A673 (cell line): ENCODE measurements around the gene SULT1A2. TPM values are rescaled to one million over a fixed set of nuclear protein-coding genes. Genes with fewer than 3 reads are reported as not detected.
"Not testable (repeated sequence)": the region's sequence is repeated elsewhere in the genome, so short reads cannot be mapped to it uniquely, and the experiment has no call there.

ENCODE experiments used
- BruUV-seq: library from RNA; stranded (reverse); fragments of 400-500 nt; replicated peaks from 2 replicates; lab custom pipeline; 2021; lab: Mats Ljungman, UMichigan
- CTCF ChIA-PET: fragments of 300-600 bp; sonication (Branson Sonifier 250); formaldehyde crosslinking; loops from one replicate; lab custom pipeline; 2022; ENCODE audit warnings: antibody characterized with exemption; lab: Charles Lee
- POLR2A ChIA-PET: fragments of 300-600 bp; sonication (Branson Sonifier 250); formaldehyde crosslinking; loops from one replicate; lab custom pipeline; 2022; ENCODE audit warnings: antibody characterized with exemption; ENCODE audit not compliant: low non-redundant PET; lab: Charles Lee
- DNase-seq: peaks from one replicate; pipeline ENCODE4 v3.0.0-alpha.2; 2015; ENCODE audit warnings: low spot score
- H3K27ac ChIP-seq: fragments of 200-600 bp; sonication (generic); 2 replicates; pipeline ENCODE4 v1.5.1; 2016; ENCODE audit warnings: mixed run types, low read depth, mild to moderate bottlenecking, mixed read lengths, antibody characterized with exemption, low read length; ENCODE audit not compliant: poor library complexity, severe bottlenecking
- H3K27me3 ChIP-seq: fragments of 200-600 bp; sonication (generic); replicated peaks from 2 replicates; pipeline ENCODE4 v1.6.1; 2017; ENCODE audit warnings: mixed run types, low read depth, mild to moderate bottlenecking, mixed read lengths, antibody characterized with exemption, low read length; ENCODE audit not compliant: insufficient read depth, poor library complexity
- H3K36me3 ChIP-seq: fragments of 200-600 bp; sonication (generic); 2 replicates; pipeline ENCODE4 v1.6.1; 2016; ENCODE audit warnings: mixed run types, mild to moderate bottlenecking, mixed read lengths, antibody characterized with exemption, low read length; ENCODE audit not compliant: insufficient read depth, poor library complexity, severe bottlenecking
- H3K4me1 ChIP-seq: fragments of 200-600 bp; sonication (generic); 2 replicates; pipeline ENCODE4 v1.6.1; 2017; ENCODE audit warnings: mixed run types, mild to moderate bottlenecking, mixed read lengths, antibody characterized with exemption, low read length; ENCODE audit not compliant: insufficient read depth, poor library complexity, severe bottlenecking
- H3K4me3 ChIP-seq: fragments of 200-600 bp; sonication (generic); 2 replicates; pipeline ENCODE4 v1.5.1; 2016; ENCODE audit warnings: low read depth, mixed run types, mild to moderate bottlenecking, mixed read lengths, low read length; ENCODE audit not compliant: poor library complexity, severe bottlenecking
- H3K9me3 ChIP-seq: fragments of 200-600 bp; sonication (generic); 2 replicates; pipeline ENCODE4 v1.6.1; 2016; ENCODE audit warnings: mixed run types, low read depth, mild to moderate bottlenecking, mixed read lengths, antibody characterized with exemption, low read length; ENCODE audit not compliant: poor library complexity, severe bottlenecking
- EZH2 ChIP-seq: fragments of 200-600 bp; sonication (generic); IDR thresholded peaks from 2 replicates; pipeline ENCODE4 v1.6.1; 2017; ENCODE audit warnings: borderline replicate concordance, low read depth, mild to moderate bottlenecking, mixed read lengths, antibody characterized with exemption, low read length; ENCODE audit not compliant: poor library complexity, severe bottlenecking
- intact Hi-C: fragments of 100-400 bp; cut with micrococcal nuclease; formaldehyde crosslinking; loops from one replicate; pipeline ENCODE4 v1.10.0; 2022; ENCODE audit not compliant: unreplicated experiment
- total RNA-seq: library from RNA; stranded (reverse); gene quantifications from 2 replicates; pipeline ENCODE4 v1.2.3, GENCODE V29; 2021
- TF ChIP-seq, protein P1 (sequence below): fragments of 300-800, 200-600 bp; sonication (generic); conservative IDR thresholded peaks from 2 replicates; pipeline ENCODE4 v1.5.1; 2017; ENCODE audit warnings: low read depth, mild to moderate bottlenecking, antibody characterized with exemption, low read length, moderate library complexity, mixed read lengths

Gene SULT1A2
- total RNA-seq, 1 experiment from 2014 or later = 1.6 TPM

- BruUV-seq, intact Hi-C loops: not testable (repeated sequence)
Observed at GRCh38 chr16:28608496-28608808, 11.6 kb upstream of the SULT1A2 start.

GRCh38 chr16:28607681-28608495 lies 11.0 kb upstream of the SULT1A2 start:
- intact Hi-C loops = not testable (repeated sequence)

More at GRCh38 chr16:28608496-28608808, 11.6 kb upstream of the SULT1A2 start:
- H3K4me1 ChIP-seq, H3K27me3 ChIP-seq, DNase-seq, CTCF ChIA-PET, H3K4me3 ChIP-seq, H3K9me3 ChIP-seq, POLR2A ChIA-PET, H3K27ac ChIP-seq, H3K36me3 ChIP-seq: not testable (repeated sequence)

DNA sequence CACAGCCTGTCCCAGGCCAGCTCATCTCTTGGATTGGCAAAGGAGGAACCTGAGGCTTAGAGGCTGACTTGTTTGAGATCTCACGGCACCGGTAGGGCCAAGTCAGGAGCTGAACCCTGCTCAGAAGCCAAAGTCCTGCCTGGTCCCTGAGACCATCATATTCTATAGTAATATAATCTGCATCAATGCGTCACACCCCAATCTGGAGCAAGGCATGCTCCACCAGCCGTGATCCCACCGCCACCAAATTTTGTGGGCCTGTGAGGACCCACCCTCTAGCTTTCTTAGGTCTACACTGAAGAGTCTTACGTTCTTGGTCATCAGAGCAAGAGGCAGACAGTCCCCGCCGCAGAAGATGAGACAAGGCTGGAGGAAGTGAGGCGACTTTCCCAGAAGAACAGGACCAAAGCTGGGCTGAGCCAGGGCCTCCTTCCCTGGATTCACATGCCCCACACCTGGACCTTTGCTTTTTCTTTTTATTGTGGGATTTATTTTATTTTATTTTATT lies 10.3 kb upstream of the SULT1A2 start:
- no peaks in the 10 kb centered on the region for H3K27me3 ChIP-seq
- H3K36me3 ChIP-seq = no peaks in the 10 kb centered on the region
- H3K9me3 ChIP-seq = no peaks in the 10 kb centered on the region
- intact Hi-C loops = no loop called here
- H3K4me3 ChIP-seq = no peak overlapping the region
- no peaks in the 10 kb centered on the region for H3K4me1 ChIP-seq
- ChIA-PET CTCF (no interaction called here), POLR2A (no interaction called here)
- DNase-seq = no peak
- H3K27ac ChIP-seq = no peak overlapping the region
- TF ChIP-seq EZH2 = no peak
- TF ChIP-seq, protein P1, sequence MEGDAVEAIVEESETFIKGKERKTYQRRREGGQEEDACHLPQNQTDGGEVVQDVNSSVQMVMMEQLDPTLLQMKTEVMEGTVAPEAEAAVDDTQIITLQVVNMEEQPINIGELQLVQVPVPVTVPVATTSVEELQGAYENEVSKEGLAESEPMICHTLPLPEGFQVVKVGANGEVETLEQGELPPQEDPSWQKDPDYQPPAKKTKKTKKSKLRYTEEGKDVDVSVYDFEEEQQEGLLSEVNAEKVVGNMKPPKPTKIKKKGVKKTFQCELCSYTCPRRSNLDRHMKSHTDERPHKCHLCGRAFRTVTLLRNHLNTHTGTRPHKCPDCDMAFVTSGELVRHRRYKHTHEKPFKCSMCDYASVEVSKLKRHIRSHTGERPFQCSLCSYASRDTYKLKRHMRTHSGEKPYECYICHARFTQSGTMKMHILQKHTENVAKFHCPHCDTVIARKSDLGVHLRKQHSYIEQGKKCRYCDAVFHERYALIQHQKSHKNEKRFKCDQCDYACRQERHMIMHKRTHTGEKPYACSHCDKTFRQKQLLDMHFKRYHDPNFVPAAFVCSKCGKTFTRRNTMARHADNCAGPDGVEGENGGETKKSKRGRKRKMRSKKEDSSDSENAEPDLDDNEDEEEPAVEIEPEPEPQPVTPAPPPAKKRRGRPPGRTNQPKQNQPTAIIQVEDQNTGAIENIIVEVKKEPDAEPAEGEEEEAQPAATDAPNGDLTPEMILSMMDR = no peak
- BruUV-seq = no TSS peak

More at GRCh38 chr16:28607681-28608495, 11.0 kb upstream of the SULT1A2 start:
- H3K4me3 ChIP-seq, H3K36me3 ChIP-seq, DNase-seq, H3K4me1 ChIP-seq, CTCF ChIA-PET, H3K9me3 ChIP-seq, BruUV-seq, H3K27ac ChIP-seq, POLR2A ChIA-PET, H3K27me3 ChIP-seq: not testable (repeated sequence)

DNA sequence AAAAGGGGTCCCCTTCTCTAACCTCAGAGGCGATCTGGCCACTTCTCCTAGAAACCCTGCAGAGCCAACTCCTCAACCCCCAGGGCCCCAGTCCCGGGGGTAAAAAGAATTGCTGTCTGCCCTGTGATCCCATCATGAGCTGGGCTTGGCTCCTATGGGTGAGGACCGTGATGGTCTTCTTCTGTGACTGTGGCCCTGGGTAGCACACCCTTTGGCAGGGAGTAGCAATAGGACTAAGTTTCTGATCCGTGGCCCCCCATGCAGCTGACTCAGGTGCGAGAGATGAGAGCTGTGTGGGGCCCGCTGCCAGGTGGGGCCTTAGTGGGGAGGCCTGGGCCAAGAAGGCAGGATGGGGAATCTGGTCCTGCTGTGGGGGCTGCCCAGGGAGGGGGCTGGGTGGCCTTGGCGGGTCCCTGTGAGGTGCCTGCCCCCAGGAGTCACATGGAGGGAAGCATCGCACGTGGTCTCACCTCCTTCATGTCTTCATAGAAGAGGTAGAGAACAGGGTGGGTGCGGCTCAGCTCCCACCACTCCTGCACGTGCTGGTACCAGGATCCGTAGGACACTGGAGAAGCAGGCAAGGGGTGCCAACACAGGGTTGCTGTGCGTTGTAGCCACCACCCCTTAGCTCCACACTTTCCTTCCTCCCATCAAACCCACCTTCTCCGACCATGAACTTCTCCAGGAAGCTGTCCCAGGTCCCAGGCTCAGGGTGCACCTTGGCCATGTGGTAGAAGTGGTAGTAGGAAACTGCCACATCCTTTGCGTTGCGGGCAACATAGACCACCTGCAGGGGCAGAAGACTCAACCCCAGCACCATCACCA lies 9.7 kb upstream of the SULT1A2 start:
- ChIA-PET CTCF (no interaction called here), POLR2A (no interaction called here)
- intact Hi-C loops = no loop called here
- Histone ChIP-seq H3K27ac (no peak overlapping the region), H3K27me3 (no peaks in the 10 kb centered on the region), H3K4me3 (no peak overlapping the region), H3K36me3 (no peaks in the 10 kb centered on the region), H3K9me3 (no peaks in the 10 kb centered on the region), H3K4me1 (no peaks in the 10 kb centered on the region)
- no TSS peak for BruUV-seq
- no peak for DNase-seq
- no peak for TF ChIP-seq EZH2
- TF ChIP-seq, protein P1 = no peak
